ENCODE measurements around the gene GPR107. TPM values are rescaled to one million over a fixed set of nuclear protein-coding genes. Genes with fewer than 3 reads are reported as not detected.

Gene GPR107
- total RNA-seq, 1 experiment from 2014 or later = 47.1 TPM

- POLR2A ChIA-PET (ENCODE audit: low non-redundant PET) = no interaction called here
- BruUV-seq (replicated peaks) = no TSS peak
- H3K4me1 ChIP-seq (ENCODE audit: insufficient read depth, low read length, poor library complexity, severe bottlenecking) = peaks cover 12% of the 10 kb centered on the region
- intact Hi-C loops (cut with micrococcal nuclease; ENCODE audit: unreplicated experiment) = loop anchor here (5.0 kb wide), 1 partner anchor 44 kb away; the partner anchor contains the start of gene GPR107
- H3K36me3 ChIP-seq (ENCODE audit: insufficient read depth, low read length, poor library complexity, severe bottlenecking) = peaks cover 36% of the 10 kb centered on the region
- no peaks in the 10 kb centered on the region for H3K9me3 ChIP-seq (ENCODE audit: low read depth, low read length, poor library complexity, severe bottlenecking)
- no peak for TF ChIP-seq EZH2 (IDR thresholded peaks at IDR 0.05; ENCODE audit: borderline replicate concordance, low read depth, low read length, poor library complexity, severe bottlenecking)
- TF ChIP-seq, protein P1, sequence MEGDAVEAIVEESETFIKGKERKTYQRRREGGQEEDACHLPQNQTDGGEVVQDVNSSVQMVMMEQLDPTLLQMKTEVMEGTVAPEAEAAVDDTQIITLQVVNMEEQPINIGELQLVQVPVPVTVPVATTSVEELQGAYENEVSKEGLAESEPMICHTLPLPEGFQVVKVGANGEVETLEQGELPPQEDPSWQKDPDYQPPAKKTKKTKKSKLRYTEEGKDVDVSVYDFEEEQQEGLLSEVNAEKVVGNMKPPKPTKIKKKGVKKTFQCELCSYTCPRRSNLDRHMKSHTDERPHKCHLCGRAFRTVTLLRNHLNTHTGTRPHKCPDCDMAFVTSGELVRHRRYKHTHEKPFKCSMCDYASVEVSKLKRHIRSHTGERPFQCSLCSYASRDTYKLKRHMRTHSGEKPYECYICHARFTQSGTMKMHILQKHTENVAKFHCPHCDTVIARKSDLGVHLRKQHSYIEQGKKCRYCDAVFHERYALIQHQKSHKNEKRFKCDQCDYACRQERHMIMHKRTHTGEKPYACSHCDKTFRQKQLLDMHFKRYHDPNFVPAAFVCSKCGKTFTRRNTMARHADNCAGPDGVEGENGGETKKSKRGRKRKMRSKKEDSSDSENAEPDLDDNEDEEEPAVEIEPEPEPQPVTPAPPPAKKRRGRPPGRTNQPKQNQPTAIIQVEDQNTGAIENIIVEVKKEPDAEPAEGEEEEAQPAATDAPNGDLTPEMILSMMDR (conservative IDR thresholded peaks at IDR 0.05; ENCODE audit: low read depth, low read length) = no peak
- no peak overlapping the region for H3K4me3 ChIP-seq (ENCODE audit: low read depth, low read length, poor library complexity, severe bottlenecking)
- no peak for DNase-seq (ENCODE audit: low spot score)
- no peak overlapping the region for H3K27ac ChIP-seq (ENCODE audit: low read depth, low read length, poor library complexity, severe bottlenecking)
- no peaks in the 10 kb centered on the region for H3K27me3 ChIP-seq (replicated peaks; ENCODE audit: insufficient read depth, low read depth, low read length, poor library complexity)
- CTCF ChIA-PET = no interaction called here
Observed at GRCh38 chr9:130095872-130096271, 42.2 kb downstream of the GPR107 start.

DNA sequence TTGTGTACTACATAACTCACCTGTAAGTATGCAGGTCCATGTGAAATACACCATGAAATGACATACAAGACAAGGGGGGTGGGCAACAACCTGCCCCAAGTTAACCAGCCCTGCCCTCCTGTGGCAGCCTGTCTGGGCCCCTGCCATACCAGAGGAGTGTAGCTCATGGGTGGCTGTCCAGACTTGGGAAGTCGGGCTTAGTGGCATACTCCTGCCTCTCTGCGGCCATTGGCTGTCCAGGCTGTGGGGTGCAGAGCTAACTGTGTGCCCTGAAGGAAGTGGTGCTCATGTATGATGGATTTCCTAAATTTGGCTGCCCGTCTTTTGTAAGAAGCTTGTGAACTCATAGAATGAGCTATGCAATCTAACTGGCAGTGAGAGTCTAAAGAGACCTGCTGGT lies 47.0 kb downstream of the GPR107 start:
- H3K9me3 ChIP-seq (ENCODE audit: low read depth, low read length, poor library complexity, severe bottlenecking) = no peaks in the 10 kb centered on the region
- H3K4me3 ChIP-seq (ENCODE audit: low read depth, low read length, poor library complexity, severe bottlenecking) = no peak overlapping the region
- H3K27ac ChIP-seq (ENCODE audit: low read depth, low read length, poor library complexity, severe bottlenecking) = peak overlapping the region; percentile 39
- POLR2A ChIA-PET (ENCODE audit: low non-redundant PET) = interaction anchor here (0.6 kb wide), 1 partner anchor 195 kb away, joined by 3 read pairs; no protein-coding TSS in a partner anchor
- H3K27me3 ChIP-seq (replicated peaks; ENCODE audit: insufficient read depth, low read depth, low read length, poor library complexity) = no peaks in the 10 kb centered on the region
- BruUV-seq (replicated peaks) = no TSS peak
- peaks cover 32% of the 10 kb centered on the region for H3K36me3 ChIP-seq (ENCODE audit: insufficient read depth, low read length, poor library complexity, severe bottlenecking)
- intact Hi-C loops (cut with micrococcal nuclease; ENCODE audit: unreplicated experiment) = no loop called here
- H3K4me1 ChIP-seq (ENCODE audit: insufficient read depth, low read length, poor library complexity, severe bottlenecking) = peaks cover 8% of the 10 kb centered on the region
- no peak for TF ChIP-seq EZH2 (IDR thresholded peaks at IDR 0.05; ENCODE audit: borderline replicate concordance, low read depth, low read length, poor library complexity, severe bottlenecking)
- TF ChIP-seq, protein P1 (conservative IDR thresholded peaks at IDR 0.05; ENCODE audit: low read depth, low read length) = no peak
- DNase-seq (ENCODE audit: low spot score) = no peak
- CTCF ChIA-PET = no interaction called here

- POLR2A ChIA-PET (ENCODE audit: low non-redundant PET) = no interaction called here
- Histone ChIP-seq H3K9me3 (ENCODE audit: low read depth, low read length, poor library complexity, severe bottlenecking) (no peaks in the 10 kb centered on the region), H3K4me1 (ENCODE audit: insufficient read depth, low read length, poor library complexity, severe bottlenecking) (peaks cover 8% of the 10 kb centered on the region), H3K27ac (ENCODE audit: low read depth, low read length, poor library complexity, severe bottlenecking) (no peak overlapping the region), H3K27me3 (replicated peaks; ENCODE audit: insufficient read depth, low read depth, low read length, poor library complexity) (no peaks in the 10 kb centered on the region), H3K36me3 (ENCODE audit: insufficient read depth, low read length, poor library complexity, severe bottlenecking) (peaks cover 32% of the 10 kb centered on the region), H3K4me3 (ENCODE audit: low read depth, low read length, poor library complexity, severe bottlenecking) (no peak overlapping the region)
- TF ChIP-seq EZH2 (IDR thresholded peaks at IDR 0.05; ENCODE audit: borderline replicate concordance, low read depth, low read length, poor library complexity, severe bottlenecking) = no peak
- DNase-seq (ENCODE audit: low spot score) = no peak
- intact Hi-C loops (cut with micrococcal nuclease; ENCODE audit: unreplicated experiment) = no loop called here
- no TSS peak for BruUV-seq (replicated peaks)
- CTCF ChIA-PET = no interaction called here
Observed at GRCh38 chr9:130101915-130102314, 48.2 kb downstream of the GPR107 start.
